Measurements from ENCODE around the gene OLFML3.
"Not testable (repeated sequence)": the region's sequence is repeated elsewhere in the genome, so short reads cannot be mapped to it uniquely, and the experiment has no call there.

GRCh38 chr1:114006825-114007224 is 27.6 kb downstream of the OLFML3 start:
- TF ChIP-seq ZNF274 (IDR thresholded peaks at IDR 0.05; ENCODE audit: low read depth, low read length); SUZ12 (IDR thresholded peaks at IDR 0.05; ENCODE audit: extremely low read depth, insufficient read depth, insufficient read length): not testable (repeated sequence)

Measured in NT2/D1 (cell line).